HEK293 (cell line): Measurements from ENCODE around the gene CCDC24.

Source experiments
- HOXD13 ChIP-seq: sonication (generic); formaldehyde crosslinking; IDR thresholded peaks from 2 replicates; pipeline ENCODE4 v1.8.0; 2022; ENCODE audit warnings: missing genetic modification reagents, borderline replicate concordance
- MYNN ChIP-seq: fragments of 450-650 bp; formaldehyde crosslinking; IDR thresholded peaks from 2 replicates; pipeline ENCODE4 v1.5.1; 2016; ENCODE audit warnings: missing biosample characterization, missing genetic modification characterization, borderline replicate concordance
- MZF1 ChIP-seq: fragments of 450-650 bp; formaldehyde crosslinking; IDR thresholded peaks from 2 replicates; pipeline ENCODE4 v1.5.1; 2017; ENCODE audit warnings: missing biosample characterization, missing genetic modification characterization, borderline replicate concordance
- OSR2 ChIP-seq: fragments of 450-650 bp; formaldehyde crosslinking; IDR thresholded peaks from 2 replicates; pipeline ENCODE4 v1.5.1; 2016; ENCODE audit warnings: missing biosample characterization, missing genetic modification characterization
- RBAK ChIP-seq: fragments of 450-650 bp; formaldehyde crosslinking; IDR thresholded peaks from 2 replicates; pipeline ENCODE4 v1.5.1; 2016; ENCODE audit warnings: missing biosample characterization, missing genetic modification characterization
- SALL2 ChIP-seq: fragments of 450-650 bp; formaldehyde crosslinking; IDR thresholded peaks from 2 replicates; pipeline ENCODE4 v1.5.0; 2017; ENCODE audit warnings: missing biosample characterization, mild to moderate bottlenecking, missing genetic modification characterization, borderline replicate concordance
- SCRT2 ChIP-seq: fragments of 450-650 bp; formaldehyde crosslinking; IDR thresholded peaks from 2 replicates; pipeline ENCODE4 v1.5.1; 2016; ENCODE audit warnings: missing biosample characterization, missing genetic modification characterization
- TRIM28 ChIP-seq: IDR thresholded peaks from 2 replicates; pipeline ENCODE4 v1.6.1; 2011; ENCODE audit warnings: low read length, control low read depth, borderline replicate concordance
- ZBTB48 ChIP-seq: fragments of 450-650 bp; formaldehyde crosslinking; IDR thresholded peaks from 2 replicates; pipeline ENCODE4 v1.5.1; 2016; ENCODE audit warnings: missing biosample characterization, missing genetic modification characterization
- ZFHX2 ChIP-seq: fragments of 450-650 bp; formaldehyde crosslinking; conservative IDR thresholded peaks from 2 replicates; pipeline ENCODE4 v1.5.1; 2016; ENCODE audit warnings: missing biosample characterization, missing genetic modification characterization
- ZFP69B ChIP-seq: fragments of 450-650 bp; formaldehyde crosslinking; IDR thresholded peaks from 2 replicates; pipeline ENCODE4 v1.5.1; 2016; ENCODE audit warnings: missing biosample characterization, missing genetic modification characterization
- ZNF133 ChIP-seq: fragments of 450-650 bp; formaldehyde crosslinking; IDR thresholded peaks from 2 replicates; pipeline ENCODE4 v1.5.1; 2016; ENCODE audit warnings: missing biosample characterization, missing genetic modification characterization
- ZNF169 ChIP-seq: fragments of 450-650 bp; formaldehyde crosslinking; IDR thresholded peaks from 2 replicates; pipeline ENCODE4 v1.5.1; 2016; ENCODE audit warnings: missing biosample characterization, missing genetic modification characterization
- ZNF274 ChIP-seq, 2 experiments: fragments of 200-500 bp in 1 of 2; fragments of 450-650 bp in 1 of 2; sonication (Bioruptor generic) in 1 of 2; formaldehyde crosslinking in 1 of 2; IDR thresholded peaks; 2 replicates each; pipeline versions ENCODE4 v1.5.1 to v1.6.1; 2014 to 2016; ENCODE audit warnings: borderline replicate concordance in 1 of 2, inconsistent platforms in 1 of 2, low read length in 1 of 2, missing biosample characterization in 1 of 2, missing genetic modification characterization in 1 of 2
- ZNF302 ChIP-seq: fragments of 450-650 bp; formaldehyde crosslinking; IDR thresholded peaks from 2 replicates; pipeline ENCODE4 v1.5.1; 2016; ENCODE audit warnings: missing biosample characterization, missing genetic modification characterization, low read depth
- ZNF404 ChIP-seq: fragments of 450-650 bp; formaldehyde crosslinking; IDR thresholded peaks from 2 replicates; pipeline ENCODE4 v1.5.1; 2017; ENCODE audit warnings: missing biosample characterization, missing genetic modification characterization
- ZNF416 ChIP-seq: fragments of 450-650 bp; formaldehyde crosslinking; IDR thresholded peaks from 2 replicates; pipeline ENCODE4 v1.5.1; 2016; ENCODE audit warnings: missing biosample characterization, missing genetic modification characterization
- ZNF426 ChIP-seq: fragments of 450-650 bp; formaldehyde crosslinking; IDR thresholded peaks from 2 replicates; pipeline ENCODE4 v1.5.1; 2017; ENCODE audit warnings: missing biosample characterization, missing genetic modification characterization, mild to moderate bottlenecking, inconsistent platforms, moderate library complexity
- ZNF433 ChIP-seq: fragments of 450-650 bp; formaldehyde crosslinking; IDR thresholded peaks from 2 replicates; pipeline ENCODE4 v1.5.1; 2016; ENCODE audit warnings: missing biosample characterization, missing genetic modification characterization, low read depth
- ZNF510 ChIP-seq: fragments of 450-650 bp; formaldehyde crosslinking; IDR thresholded peaks from 2 replicates; pipeline ENCODE4 v1.5.1; 2018; ENCODE audit warnings: mild to moderate bottlenecking, missing genetic modification characterization, missing biosample characterization; ENCODE audit not compliant: insufficient replicate concordance
- ZNF530 ChIP-seq: fragments of 450-650 bp; formaldehyde crosslinking; IDR thresholded peaks from 2 replicates; pipeline ENCODE4 v1.5.1; 2016; ENCODE audit warnings: low read depth, missing biosample characterization, missing genetic modification characterization
- ZNF571 ChIP-seq: fragments of 450-650 bp; formaldehyde crosslinking; IDR thresholded peaks from 2 replicates; pipeline ENCODE4 v1.5.0; 2017; ENCODE audit warnings: missing biosample characterization, missing genetic modification characterization
- ZNF626 ChIP-seq: fragments of 450-650 bp; sonication (Bioruptor Pico); formaldehyde crosslinking; IDR thresholded peaks from 2 replicates; pipeline ENCODE4 v1.5.1; 2018; ENCODE audit warnings: missing biosample characterization, missing genetic modification characterization, inconsistent platforms
- ZNF654 ChIP-seq: fragments of 450-650 bp; formaldehyde crosslinking; IDR thresholded peaks from 2 replicates; pipeline ENCODE4 v1.5.1; 2016; ENCODE audit warnings: low read depth, missing biosample characterization, missing genetic modification characterization
- ZNF76 ChIP-seq: fragments of 450-650 bp; formaldehyde crosslinking; IDR thresholded peaks from 2 replicates; pipeline ENCODE4; 2016; ENCODE audit warnings: low read depth, missing biosample characterization, missing genetic modification characterization, borderline replicate concordance
- ZNF776 ChIP-seq: fragments of 450-650 bp; formaldehyde crosslinking; IDR thresholded peaks from 2 replicates; pipeline ENCODE4 v1.5.0; 2017; ENCODE audit warnings: missing biosample characterization, missing genetic modification characterization, borderline replicate concordance
- ZNF785 ChIP-seq: fragments of 450-650 bp; formaldehyde crosslinking; IDR thresholded peaks from 2 replicates; pipeline ENCODE4 v1.5.1; 2016; ENCODE audit warnings: missing biosample characterization, missing genetic modification characterization
- TF ChIP-seq, protein P1 (sequence below): fragments of 450-650 bp; formaldehyde crosslinking; IDR thresholded peaks from 2 replicates; pipeline ENCODE4 v1.5.1; 2016; ENCODE audit warnings: missing biosample characterization, missing genetic modification characterization
- TF ChIP-seq, protein P2 (sequence below): fragments of 450-650 bp; formaldehyde crosslinking; IDR thresholded peaks from 2 replicates; pipeline ENCODE4 v1.5.1; 2016; ENCODE audit warnings: missing biosample characterization, missing genetic modification characterization
- TF ChIP-seq, protein P3 (sequence below): fragments of 450-650 bp; formaldehyde crosslinking; IDR thresholded peaks from 2 replicates; pipeline ENCODE4 v1.5.1; 2016; ENCODE audit warnings: missing biosample characterization, missing genetic modification characterization
- TF ChIP-seq, protein P4 (sequence below): fragments of 450-650 bp; formaldehyde crosslinking; IDR thresholded peaks from 2 replicates; pipeline ENCODE4 v1.5.1; 2016; ENCODE audit warnings: missing biosample characterization, missing genetic modification characterization

CCDC24 gene

DNA sequence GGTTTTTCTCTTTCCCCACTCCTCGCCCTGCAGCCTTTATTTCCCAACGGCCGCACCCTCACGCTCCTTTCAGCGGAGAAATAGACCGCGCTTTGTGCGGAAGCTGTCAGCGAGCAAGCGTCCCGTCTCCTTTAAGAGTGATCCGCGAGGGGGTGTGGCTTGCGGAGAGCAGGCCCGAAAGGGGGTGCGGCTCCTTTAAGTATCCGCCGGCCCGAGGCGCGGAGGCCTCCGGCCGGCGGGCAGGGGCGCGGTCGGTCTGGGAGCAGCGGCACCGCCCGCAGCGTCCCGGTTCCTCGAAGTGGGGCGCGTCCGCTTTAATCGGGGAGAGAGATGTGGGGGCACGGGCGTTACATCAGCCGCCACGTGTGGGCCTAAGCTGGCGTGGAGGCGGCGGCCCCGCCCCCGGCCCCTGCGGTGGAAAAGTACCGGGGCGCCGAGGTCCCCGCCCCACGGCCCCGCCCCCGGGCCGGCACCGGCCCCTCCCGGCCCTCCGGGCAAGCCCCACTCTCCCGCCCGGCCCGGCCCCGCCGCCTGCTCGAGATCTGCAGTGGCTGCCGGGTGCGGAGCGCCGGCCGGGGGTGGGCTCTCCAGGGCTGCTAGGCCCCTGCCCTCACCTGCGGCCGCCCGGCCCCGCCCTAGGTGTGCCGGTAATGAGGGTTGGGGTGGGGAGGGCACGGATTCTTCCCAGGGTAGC, 38.7 kb downstream of the CCDC24 start (continued):
- no peak for TF ChIP-seq ZNF776 (tag by site-specific recombination)
- TF ChIP-seq HOXD13 (CRISPR knock-in tag), result peak; percentile 58; the same call in 1 of the 2 replicates
- TF ChIP-seq ZFP69B (tag by site-specific recombination), result peak; percentile 76; the same call in 1 of the 2 replicates
- TF ChIP-seq RBAK (tag by site-specific recombination), result no peak
- TF ChIP-seq ZNF571 (tag by site-specific recombination), result no peak
- 0 out of 2 replicates have a peak, but pooled peaks have one; percentile 25 for TF ChIP-seq OSR2
- no peak for TF ChIP-seq TRIM28
- TF ChIP-seq ZNF626 (tag by site-specific recombination), result no peak
- TF ChIP-seq MZF1 (tag by site-specific recombination), result no peak
- TF ChIP-seq ZNF426 (tag by site-specific recombination), result no peak
- no peak for TF ChIP-seq ZNF510 (tag by site-specific recombination)
- TF ChIP-seq MYNN, result no peak
- TF ChIP-seq ZFHX2 (tag by site-specific recombination), result peak; percentile 87
- TF ChIP-seq, protein P1, sequence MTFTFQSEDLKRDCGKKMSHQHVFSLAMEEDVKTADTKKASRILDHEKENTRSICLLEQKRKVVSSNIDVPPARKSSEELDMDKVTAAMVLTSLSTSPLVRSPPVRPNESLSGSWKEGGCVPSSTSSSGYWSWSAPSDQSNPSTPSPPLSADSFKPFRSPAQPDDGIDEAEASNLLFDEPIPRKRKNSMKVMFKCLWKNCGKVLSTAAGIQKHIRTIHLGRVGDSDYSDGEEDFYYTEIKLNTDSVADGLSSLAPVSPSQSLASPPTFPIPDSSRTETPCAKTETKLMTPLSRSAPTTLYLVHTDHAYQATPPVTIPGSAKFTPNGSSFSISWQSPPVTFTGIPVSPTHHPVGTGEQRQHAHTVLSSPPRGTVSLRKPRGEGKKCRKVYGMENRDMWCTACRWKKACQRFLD (tag by site-specific recombination), result no peak
- TF ChIP-seq ZNF404 (tag by site-specific recombination), result no peak
- peak; percentile 68; the same call in 1 of the 2 replicates for TF ChIP-seq ZBTB48 (tag by site-specific recombination)
- no peak for TF ChIP-seq SCRT2 (tag by site-specific recombination)
- TF ChIP-seq ZNF785 (tag by site-specific recombination), result no peak
- TF ChIP-seq SALL2 (tag by site-specific recombination), result no peak
- no peak for TF ChIP-seq ZNF654
- no peak for TF ChIP-seq ZNF433 (tag by site-specific recombination)
- TF ChIP-seq ZNF169 (tag by site-specific recombination), result no peak
- no peak for TF ChIP-seq ZNF302 (tag by site-specific recombination)
- TF ChIP-seq ZNF133, result no peak
- TF ChIP-seq, protein P2, sequence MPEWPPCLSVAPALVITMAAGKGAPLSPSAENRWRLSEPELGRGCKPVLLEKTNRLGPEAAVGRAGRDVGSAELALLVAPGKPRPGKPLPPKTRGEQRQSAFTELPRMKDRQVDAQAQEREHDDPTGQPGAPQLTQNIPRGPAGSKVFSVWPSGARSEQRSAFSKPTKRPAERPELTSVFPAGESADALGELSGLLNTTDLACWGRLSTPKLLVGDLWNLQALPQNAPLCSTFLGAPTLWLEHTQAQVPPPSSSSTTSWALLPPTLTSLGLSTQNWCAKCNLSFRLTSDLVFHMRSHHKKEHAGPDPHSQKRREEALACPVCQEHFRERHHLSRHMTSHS, result no peak
- TF ChIP-seq ZNF416, result no peak
- TF ChIP-seq ZNF274 (IDR thresholded peaks at IDR 0.05; ENCODE audit: low read length), result no peak
- TF ChIP-seq ZNF274 (tag by site-specific recombination; IDR thresholded peaks at IDR 0.05; ENCODE audit: borderline replicate concordance), result no peak
- TF ChIP-seq, protein P3, sequence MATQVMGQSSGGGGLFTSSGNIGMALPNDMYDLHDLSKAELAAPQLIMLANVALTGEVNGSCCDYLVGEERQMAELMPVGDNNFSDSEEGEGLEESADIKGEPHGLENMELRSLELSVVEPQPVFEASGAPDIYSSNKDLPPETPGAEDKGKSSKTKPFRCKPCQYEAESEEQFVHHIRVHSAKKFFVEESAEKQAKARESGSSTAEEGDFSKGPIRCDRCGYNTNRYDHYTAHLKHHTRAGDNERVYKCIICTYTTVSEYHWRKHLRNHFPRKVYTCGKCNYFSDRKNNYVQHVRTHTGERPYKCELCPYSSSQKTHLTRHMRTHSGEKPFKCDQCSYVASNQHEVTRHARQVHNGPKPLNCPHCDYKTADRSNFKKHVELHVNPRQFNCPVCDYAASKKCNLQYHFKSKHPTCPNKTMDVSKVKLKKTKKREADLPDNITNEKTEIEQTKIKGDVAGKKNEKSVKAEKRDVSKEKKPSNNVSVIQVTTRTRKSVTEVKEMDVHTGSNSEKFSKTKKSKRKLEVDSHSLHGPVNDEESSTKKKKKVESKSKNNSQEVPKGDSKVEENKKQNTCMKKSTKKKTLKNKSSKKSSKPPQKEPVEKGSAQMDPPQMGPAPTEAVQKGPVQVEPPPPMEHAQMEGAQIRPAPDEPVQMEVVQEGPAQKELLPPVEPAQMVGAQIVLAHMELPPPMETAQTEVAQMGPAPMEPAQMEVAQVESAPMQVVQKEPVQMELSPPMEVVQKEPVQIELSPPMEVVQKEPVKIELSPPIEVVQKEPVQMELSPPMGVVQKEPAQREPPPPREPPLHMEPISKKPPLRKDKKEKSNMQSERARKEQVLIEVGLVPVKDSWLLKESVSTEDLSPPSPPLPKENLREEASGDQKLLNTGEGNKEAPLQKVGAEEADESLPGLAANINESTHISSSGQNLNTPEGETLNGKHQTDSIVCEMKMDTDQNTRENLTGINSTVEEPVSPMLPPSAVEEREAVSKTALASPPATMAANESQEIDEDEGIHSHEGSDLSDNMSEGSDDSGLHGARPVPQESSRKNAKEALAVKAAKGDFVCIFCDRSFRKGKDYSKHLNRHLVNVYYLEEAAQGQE, result no peak
- TF ChIP-seq, protein P4, sequence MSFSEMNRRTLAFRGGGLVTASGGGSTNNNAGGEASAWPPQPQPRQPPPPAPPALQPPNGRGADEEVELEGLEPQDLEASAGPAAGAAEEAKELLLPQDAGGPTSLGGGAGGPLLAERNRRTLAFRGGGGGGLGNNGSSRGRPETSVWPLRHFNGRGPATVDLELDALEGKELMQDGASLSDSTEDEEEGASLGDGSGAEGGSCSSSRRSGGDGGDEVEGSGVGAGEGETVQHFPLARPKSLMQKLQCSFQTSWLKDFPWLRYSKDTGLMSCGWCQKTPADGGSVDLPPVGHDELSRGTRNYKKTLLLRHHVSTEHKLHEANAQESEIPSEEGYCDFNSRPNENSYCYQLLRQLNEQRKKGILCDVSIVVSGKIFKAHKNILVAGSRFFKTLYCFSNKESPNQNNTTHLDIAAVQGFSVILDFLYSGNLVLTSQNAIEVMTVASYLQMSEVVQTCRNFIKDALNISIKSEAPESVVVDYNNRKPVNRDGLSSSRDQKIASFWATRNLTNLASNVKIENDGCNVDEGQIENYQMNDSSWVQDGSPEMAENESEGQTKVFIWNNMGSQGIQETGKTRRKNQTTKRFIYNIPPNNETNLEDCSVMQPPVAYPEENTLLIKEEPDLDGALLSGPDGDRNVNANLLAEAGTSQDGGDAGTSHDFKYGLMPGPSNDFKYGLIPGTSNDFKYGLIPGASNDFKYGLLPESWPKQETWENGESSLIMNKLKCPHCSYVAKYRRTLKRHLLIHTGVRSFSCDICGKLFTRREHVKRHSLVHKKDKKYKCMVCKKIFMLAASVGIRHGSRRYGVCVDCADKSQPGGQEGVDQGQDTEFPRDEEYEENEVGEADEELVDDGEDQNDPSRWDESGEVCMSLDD, result peak; percentile 59; the same call in 1 of the 2 replicates
- TF ChIP-seq ZNF76 (tag by site-specific recombination), result no peak
- no peak for TF ChIP-seq ZNF530 (tag by site-specific recombination)
